CD4-positive, alpha-beta T cell treated with Interleukin-15 for 1 hour (primary cell): ENCODE measurements around the gene BMERB1.

Source experiments
- DNase-seq: peaks from one replicate; pipeline ENCODE4 v3.0.0-alpha.2; 2020

Gene BMERB1

DNA sequence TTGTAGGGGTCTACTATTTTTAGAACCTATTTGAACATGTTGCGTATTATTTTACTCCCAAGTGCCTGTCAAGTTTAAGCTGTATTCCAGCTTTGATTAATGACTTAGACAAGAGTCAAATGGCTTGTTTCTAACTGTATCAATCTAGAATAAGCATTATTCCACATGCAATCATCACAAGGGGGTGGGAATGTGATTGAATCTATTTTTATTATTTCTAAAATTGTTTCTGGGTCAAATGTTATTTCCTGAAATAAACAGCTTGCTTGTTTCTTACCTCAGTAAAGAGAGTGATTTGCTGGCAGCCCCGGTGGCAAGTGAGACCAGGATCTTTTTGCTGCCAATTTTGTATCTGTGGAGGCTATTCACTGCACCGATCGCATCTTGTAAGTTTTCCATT, 187.1 kb downstream of the BMERB1 start:
- no peak for DNase-seq

DNA sequence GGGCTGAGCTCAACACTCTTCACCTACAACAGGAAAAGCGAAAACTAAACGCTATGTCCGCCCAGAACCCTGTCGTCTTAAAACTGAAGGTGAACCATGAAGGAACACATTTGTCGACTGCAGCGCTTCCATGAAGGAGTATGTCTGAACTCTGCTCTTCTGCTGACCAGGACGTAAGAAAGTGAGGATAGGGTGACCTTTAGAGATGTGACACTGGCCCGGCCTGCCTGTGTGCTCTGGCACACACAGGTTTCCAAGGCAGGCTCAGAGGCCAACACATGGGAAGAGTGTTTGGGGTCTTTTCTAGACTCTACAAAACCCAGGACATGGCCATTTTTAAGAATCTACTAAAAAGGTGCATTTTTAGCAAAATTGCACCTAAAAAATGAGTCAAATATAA, 187.5 kb downstream of the BMERB1 start:
- no peak for DNase-seq

DNA sequence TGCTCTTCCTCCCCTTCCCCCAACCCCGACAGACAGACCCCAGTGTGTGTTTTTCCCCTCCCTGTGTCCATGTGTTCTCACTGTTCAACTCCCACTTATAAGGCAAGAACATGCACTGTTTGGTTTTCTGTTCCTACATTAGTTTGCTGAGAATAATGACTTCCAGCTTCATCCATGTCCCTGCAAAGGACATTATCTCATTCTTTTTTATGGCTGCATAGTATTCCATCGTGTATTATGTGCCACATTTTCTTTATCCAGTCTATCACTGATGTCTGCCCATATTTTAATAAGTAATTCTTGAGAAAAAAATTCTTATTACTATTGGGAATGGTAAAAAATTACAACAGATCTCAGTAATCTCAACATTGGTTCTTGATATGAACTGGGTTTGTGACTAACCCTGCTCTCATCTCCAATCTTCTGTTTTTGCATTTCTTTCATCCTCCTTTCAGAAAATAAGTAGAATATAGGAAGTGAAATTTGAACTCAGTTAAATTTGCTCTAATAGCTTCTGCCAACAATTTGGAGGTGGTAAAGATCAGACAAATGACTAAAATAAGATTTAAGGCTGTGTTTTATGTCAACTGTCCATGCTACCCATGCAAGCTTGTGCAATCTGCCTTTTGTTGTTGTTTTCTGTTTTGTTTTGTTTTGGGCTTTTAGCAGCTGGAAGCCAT, 197.5 kb downstream of the BMERB1 start:
- no peak for DNase-seq

DNA sequence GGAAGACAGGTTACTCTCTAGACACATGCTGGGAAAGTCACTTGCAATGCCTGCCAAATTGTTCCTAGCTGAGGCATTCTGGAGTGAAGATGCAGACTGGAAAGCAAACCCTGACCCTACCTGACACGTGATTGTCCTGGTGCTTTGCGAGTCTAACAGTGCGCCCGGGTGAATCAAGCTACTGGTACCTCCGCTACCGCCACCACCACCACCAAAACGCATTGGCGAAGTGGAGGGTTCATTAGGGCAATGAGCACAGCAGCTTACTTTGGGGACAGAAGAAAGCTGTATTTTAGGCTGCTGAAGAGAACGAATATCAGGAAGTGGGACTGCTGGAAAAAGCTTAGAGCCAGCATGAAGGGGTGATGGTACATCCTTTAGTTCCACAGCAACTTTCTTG, 201.5 kb downstream of the BMERB1 start:
- DNase-seq, result no peak

DNA sequence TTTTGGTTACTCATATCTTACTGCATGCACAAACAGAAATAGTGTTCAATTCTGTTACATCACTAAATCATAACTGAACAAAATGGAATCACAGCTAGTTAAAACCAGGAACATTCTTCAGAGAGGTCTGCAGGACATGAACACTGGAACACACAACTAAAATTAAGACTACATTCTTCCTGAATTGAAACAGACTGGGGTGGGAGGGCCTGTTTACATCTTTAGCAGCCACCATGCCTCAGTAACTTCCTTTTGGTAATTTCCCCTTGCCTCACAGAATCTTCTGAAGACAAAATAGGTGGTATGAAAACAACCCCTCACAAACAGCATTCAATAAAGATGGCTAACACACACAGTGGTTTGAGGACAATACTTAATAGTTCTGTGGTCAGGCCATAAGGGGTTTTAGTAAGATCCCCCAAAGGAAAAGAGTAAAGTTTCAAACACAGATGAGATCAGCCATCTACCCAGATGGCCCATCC, 202.0 kb downstream of the BMERB1 start:
- DNase-seq, result no peak
